ENCODE measurements around the gene STAMBPL1.

Gene STAMBPL1

DNA sequence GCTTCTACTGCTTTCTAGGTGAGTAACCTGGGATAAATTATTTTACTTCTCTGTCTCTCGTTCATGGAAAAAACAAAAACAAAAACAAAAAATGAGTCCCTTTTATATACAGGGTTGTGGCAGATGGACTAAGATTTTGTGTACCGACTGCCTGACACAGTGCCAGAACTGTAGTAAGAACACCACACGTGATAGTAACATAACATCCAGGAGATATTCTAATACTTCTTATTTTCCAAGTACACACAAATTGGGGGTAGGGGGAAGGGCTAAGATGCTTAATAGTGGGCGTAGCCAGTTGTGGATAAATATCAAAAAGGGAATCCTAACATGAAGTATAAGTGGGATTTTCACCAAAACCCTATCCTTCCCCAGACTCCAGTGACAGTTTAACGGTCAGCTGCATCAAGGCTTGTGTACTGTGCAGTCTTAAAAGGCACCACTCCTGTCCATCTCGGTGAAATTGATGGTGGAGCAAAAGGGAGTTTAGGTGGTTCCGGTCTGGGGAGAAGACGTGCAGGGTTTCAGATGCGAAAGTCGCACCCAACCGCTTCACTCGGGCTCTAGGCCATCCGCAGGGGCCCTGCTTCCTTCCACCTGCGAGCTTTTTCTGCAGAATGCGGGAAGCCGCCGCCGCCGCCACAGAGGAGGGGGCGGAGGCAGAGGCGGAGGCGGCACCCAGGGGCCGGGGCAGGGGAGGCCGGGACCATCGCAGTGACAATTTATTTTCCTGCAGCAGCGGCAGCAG is at the start of gene STAMBPL1:
Gene STAMBPL1 (plus strand): TSS at position 712 of the 748 bp plus-strand sequence. CDS start 21,464 bp downstream, outside the sequence.
- H3K4me3 ChIP-seq: peak within 1 kb of the TSS; percentile 95

DNA sequence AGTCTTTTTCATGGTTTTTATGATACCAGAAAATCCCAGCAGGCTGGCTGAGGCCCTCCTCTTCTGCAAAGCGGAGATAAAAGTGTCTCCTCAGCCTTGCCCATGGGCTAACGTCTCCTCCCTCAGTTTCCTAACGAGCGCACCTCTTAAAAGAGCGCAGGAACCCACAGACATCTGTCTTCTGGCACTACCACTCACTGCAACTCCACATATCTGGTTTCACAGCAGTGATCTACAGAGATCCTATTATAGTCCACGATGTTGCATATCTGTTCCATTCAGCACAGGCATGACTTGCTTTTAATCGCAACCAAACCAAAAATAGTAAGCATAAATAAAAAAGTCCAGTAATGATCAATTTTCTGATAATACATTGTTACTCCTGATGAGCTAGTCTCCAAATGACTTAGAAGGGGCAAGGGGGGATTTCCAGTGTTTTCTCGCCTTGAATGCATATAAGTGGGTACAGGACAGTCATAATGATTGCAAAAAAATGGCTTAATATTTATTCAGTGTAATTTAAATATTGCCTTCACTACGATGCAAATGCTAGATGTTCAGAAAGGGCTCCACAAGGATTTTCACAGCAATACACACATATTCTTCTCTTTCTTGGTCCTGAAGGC is 49.3 kb upstream of the STAMBPL1 start:
- no peak for DNase-seq (ENCODE audit: low spot score)
- Histone ChIP-seq H3K27ac (no peak overlapping the region), H3K4me3 (no peak overlapping the region)
- TF ChIP-seq, protein P1, sequence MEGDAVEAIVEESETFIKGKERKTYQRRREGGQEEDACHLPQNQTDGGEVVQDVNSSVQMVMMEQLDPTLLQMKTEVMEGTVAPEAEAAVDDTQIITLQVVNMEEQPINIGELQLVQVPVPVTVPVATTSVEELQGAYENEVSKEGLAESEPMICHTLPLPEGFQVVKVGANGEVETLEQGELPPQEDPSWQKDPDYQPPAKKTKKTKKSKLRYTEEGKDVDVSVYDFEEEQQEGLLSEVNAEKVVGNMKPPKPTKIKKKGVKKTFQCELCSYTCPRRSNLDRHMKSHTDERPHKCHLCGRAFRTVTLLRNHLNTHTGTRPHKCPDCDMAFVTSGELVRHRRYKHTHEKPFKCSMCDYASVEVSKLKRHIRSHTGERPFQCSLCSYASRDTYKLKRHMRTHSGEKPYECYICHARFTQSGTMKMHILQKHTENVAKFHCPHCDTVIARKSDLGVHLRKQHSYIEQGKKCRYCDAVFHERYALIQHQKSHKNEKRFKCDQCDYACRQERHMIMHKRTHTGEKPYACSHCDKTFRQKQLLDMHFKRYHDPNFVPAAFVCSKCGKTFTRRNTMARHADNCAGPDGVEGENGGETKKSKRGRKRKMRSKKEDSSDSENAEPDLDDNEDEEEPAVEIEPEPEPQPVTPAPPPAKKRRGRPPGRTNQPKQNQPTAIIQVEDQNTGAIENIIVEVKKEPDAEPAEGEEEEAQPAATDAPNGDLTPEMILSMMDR (IDR thresholded peaks at IDR 0.05): no peak

More for the DNA sequence above, at the start of gene STAMBPL1:
- TF ChIP-seq, protein P1 (IDR thresholded peaks at IDR 0.05): no peak
- peak within 1 kb of the TSS; percentile 75 to 90 for H3K27ac ChIP-seq
- no peak for DNase-seq (ENCODE audit: low spot score)

DNA sequence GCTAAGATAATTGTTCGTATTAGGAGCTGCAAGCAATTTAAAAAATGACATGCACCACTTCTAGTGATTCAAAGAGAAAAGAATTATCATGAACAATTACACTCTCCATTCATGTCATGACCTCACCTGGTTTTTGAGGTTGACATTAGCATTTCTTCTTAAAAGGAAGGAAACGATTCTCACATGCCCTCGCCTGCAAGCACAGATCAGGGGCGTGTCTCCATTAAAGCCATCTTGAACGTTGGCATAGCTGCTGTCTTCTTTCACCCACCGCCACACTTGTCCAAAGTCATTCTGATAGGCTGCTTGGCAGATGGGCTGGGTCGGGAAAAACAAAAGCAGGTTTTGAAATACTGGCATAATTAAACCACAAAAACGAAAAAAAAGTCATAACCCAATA is 48.3 kb upstream of the STAMBPL1 start:
- Histone ChIP-seq H3K27ac (no peak overlapping the region), H3K4me3 (no peak overlapping the region)
- DNase-seq (ENCODE audit: low spot score): no peak
- TF ChIP-seq, protein P1 (IDR thresholded peaks at IDR 0.05): no peak

DNA sequence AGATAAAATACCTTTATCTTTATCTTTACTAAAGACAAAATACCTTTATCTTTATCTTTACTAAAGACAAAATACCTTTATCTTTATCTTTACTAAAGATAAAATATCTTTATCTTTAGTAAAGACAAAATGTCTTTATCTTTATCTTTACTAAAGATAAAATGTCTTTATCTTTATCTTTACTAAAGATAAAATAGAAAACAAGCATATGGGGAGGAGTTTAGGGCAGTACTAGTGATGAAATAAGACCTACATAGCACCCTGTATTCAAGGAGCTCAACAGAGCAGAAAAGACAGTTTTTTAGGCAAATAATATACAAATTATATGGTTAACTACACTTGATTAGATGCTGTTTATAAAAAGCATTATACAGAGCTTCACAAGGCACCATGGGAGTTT is 47.7 kb upstream of the STAMBPL1 start:
- Histone ChIP-seq H3K27ac (no peak overlapping the region), H3K4me3 (no peak overlapping the region)
- DNase-seq (ENCODE audit: low spot score): no peak
- TF ChIP-seq, protein P1 (IDR thresholded peaks at IDR 0.05): no peak

DNA sequence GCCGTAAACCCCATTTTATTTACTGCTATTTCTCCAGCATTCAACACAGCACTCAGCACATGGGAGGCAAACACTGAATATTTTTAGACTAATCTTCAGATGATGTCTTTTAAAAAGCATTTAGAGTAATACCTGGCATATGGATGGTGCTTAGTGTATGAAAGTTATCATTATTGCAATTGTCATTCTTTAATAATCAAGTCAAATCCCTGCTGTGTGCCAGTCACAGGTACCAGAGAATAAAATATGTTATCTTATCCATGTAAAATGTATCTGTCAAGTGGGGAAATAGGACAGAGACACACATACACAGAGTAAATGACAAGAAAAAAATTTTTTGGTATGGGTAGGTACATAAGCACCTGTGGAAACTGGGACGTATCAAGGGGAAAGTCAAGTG is 46.9 kb upstream of the STAMBPL1 start:
- no peak overlapping the region for H3K4me3 ChIP-seq
- TF ChIP-seq, protein P1 (IDR thresholded peaks at IDR 0.05): no peak
- no peak overlapping the region for H3K27ac ChIP-seq
- no peak for DNase-seq (ENCODE audit: low spot score)

DNA sequence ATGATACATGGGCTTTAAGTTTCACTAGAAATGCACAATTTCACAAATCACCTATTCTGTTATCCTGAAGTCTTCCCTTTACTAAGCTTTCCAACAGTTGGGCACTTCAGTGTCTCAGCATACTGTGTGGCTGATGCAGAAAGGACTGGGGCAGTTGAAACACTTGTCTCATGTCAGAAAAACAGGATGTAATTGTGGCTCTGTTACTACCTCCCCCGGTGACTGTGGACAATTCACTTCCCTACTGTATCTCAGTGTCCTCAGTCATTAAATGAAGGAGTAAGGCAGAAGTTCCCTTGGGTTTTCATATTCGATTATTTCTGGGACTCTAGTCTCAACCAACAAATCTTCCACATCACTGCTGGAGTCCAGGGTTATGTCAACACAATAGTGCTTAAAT is 46.3 kb upstream of the STAMBPL1 start:
- no peak overlapping the region for H3K27ac ChIP-seq
- no peak for DNase-seq (ENCODE audit: low spot score)
- no peak overlapping the region for H3K4me3 ChIP-seq
- TF ChIP-seq, protein P1 (IDR thresholded peaks at IDR 0.05): no peak

Data from coronary artery (tissue), 2 donors.